Measurements from ENCODE around the gene ANKS4B. TPM values are rescaled to one million over a fixed set of nuclear protein-coding genes. Genes with fewer than 3 reads are reported as not detected.

ANKS4B gene
- total RNA-seq, 1 donor from 2014 or later: not detected

DNA sequence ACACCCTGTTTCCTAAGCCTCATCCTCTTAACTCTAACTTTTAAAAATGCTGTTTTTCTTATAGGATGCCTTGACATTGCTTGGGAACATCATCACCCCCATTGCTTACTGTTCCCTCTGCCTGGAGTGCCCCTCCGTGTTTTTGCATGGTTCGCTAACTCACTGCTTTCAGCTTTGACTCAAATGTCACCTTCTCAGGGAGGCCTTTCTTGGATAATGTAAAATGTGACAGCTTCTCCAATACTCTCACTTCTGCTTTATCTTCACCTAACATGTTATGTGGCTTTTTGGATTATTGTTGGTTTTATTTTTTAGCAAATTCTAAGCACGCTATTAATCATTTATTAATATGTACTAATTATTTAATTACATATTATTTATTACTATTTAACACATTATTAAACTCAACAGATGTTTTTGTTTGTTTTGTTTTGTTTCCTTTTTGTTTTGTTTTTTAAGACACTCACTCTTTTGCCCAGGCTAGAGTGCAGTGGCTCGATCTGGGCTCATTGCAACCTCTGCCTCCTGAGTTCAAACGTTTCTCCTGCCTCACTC, 40.8 kb downstream of the ANKS4B start:
- no peaks in the 10 kb centered on the region for H3K9me3 Mint-ChIP-seq (ENCODE audit: unreplicated experiment)
- no peak overlapping the region for H3K27ac Mint-ChIP-seq (ENCODE audit: unreplicated experiment)
- peaks cover 5% of the 10 kb centered on the region for H3K27me3 Mint-ChIP-seq (ENCODE audit: unreplicated experiment)
- H3K4me3 Mint-ChIP-seq (ENCODE audit: unreplicated experiment): no peak overlapping the region
- H3K36me3 Mint-ChIP-seq (ENCODE audit: low read depth, unreplicated experiment): no peaks in the 10 kb centered on the region
- H3K4me1 Mint-ChIP-seq (ENCODE audit: unreplicated experiment): no peaks in the 10 kb centered on the region
- TF ChIP-seq, protein P1, sequence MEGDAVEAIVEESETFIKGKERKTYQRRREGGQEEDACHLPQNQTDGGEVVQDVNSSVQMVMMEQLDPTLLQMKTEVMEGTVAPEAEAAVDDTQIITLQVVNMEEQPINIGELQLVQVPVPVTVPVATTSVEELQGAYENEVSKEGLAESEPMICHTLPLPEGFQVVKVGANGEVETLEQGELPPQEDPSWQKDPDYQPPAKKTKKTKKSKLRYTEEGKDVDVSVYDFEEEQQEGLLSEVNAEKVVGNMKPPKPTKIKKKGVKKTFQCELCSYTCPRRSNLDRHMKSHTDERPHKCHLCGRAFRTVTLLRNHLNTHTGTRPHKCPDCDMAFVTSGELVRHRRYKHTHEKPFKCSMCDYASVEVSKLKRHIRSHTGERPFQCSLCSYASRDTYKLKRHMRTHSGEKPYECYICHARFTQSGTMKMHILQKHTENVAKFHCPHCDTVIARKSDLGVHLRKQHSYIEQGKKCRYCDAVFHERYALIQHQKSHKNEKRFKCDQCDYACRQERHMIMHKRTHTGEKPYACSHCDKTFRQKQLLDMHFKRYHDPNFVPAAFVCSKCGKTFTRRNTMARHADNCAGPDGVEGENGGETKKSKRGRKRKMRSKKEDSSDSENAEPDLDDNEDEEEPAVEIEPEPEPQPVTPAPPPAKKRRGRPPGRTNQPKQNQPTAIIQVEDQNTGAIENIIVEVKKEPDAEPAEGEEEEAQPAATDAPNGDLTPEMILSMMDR (IDR thresholded peaks at IDR 0.05; ENCODE audit: unreplicated experiment): no peak
- DNase-seq (ENCODE audit: low spot score): no peak

GRCh38 chr16:21275529-21275928, 42.0 kb downstream of the ANKS4B start:
- Mint-ChIP-seq H3K27ac (ENCODE audit: unreplicated experiment) (no peak overlapping the region), H3K4me1 (ENCODE audit: unreplicated experiment) (no peaks in the 10 kb centered on the region), H3K4me3 (ENCODE audit: unreplicated experiment) (no peak overlapping the region), H3K36me3 (ENCODE audit: low read depth, unreplicated experiment) (no peaks in the 10 kb centered on the region), H3K27me3 (ENCODE audit: unreplicated experiment) (peaks cover 5% of the 10 kb centered on the region), H3K9me3 (ENCODE audit: unreplicated experiment) (no peaks in the 10 kb centered on the region)
- no peak for DNase-seq (ENCODE audit: low spot score)
- TF ChIP-seq, protein P1 (IDR thresholded peaks at IDR 0.05; ENCODE audit: unreplicated experiment): no peak

GRCh38 chr16:21276090-21276489, 42.6 kb downstream of the ANKS4B start:
- TF ChIP-seq, protein P1 (IDR thresholded peaks at IDR 0.05; ENCODE audit: unreplicated experiment): no peak
- DNase-seq (ENCODE audit: low spot score): no peak
- H3K4me1 Mint-ChIP-seq (ENCODE audit: unreplicated experiment): no peaks in the 10 kb centered on the region
- H3K4me3 Mint-ChIP-seq (ENCODE audit: unreplicated experiment): no peak overlapping the region
- H3K27ac Mint-ChIP-seq (ENCODE audit: unreplicated experiment): no peak overlapping the region
- peaks cover 5% of the 10 kb centered on the region for H3K27me3 Mint-ChIP-seq (ENCODE audit: unreplicated experiment)
- no peaks in the 10 kb centered on the region for H3K9me3 Mint-ChIP-seq (ENCODE audit: unreplicated experiment)
- no peaks in the 10 kb centered on the region for H3K36me3 Mint-ChIP-seq (ENCODE audit: low read depth, unreplicated experiment)

DNA sequence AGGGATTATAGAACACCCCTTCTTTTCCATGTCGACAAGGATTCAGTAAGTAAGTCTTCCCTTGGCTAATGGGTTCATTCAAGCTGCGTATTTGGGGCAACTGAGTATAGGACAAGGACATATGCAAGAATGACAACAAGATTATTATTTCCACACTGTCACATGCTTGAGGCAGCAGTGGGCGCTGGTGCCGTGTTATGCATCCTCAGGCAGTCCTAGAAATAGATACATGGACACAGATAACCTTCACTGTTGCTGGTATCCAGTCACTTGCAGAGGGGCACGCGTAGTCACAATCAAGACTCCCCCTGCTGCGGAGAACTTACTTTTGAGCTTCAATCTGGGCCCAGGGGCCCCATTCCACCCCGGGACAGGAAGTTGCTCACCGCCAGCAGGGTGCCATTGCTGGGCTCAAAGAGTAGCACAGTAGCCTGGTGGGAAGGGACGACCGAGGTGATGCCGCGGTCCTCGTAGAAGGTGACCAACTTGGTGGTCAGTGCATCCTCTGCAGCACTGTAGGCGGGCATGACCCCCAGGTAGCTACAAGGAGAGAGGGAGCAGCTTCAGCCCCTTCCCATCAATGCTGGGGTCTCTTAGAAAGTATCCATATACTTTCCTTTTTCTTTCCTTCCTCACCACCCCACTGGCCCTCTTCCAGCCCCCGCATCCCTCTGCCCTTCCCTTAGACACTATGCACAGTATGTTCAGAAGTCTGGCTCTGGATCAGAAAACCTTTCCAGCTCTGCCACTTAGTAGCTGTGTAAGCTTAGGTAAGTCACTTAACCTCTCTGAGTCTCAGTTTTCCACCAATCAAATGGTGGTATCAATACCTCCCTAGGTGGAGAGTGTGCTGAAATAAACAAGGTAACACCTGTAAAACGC, 43.8 kb downstream of the ANKS4B start:
- Mint-ChIP-seq H3K4me1 (ENCODE audit: unreplicated experiment) (no peaks in the 10 kb centered on the region), H3K36me3 (ENCODE audit: low read depth, unreplicated experiment) (no peaks in the 10 kb centered on the region), H3K27me3 (ENCODE audit: unreplicated experiment) (peaks cover 5% of the 10 kb centered on the region), H3K4me3 (ENCODE audit: unreplicated experiment) (no peak overlapping the region), H3K27ac (ENCODE audit: unreplicated experiment) (no peak overlapping the region), H3K9me3 (ENCODE audit: unreplicated experiment) (no peaks in the 10 kb centered on the region)
- TF ChIP-seq, protein P1 (IDR thresholded peaks at IDR 0.05; ENCODE audit: unreplicated experiment): no peak
- DNase-seq (ENCODE audit: low spot score): no peak

Measured in endothelial cell (in vitro differentiated cells).